Measurements from ENCODE around the gene COPZ2. TPM values are rescaled to one million over a fixed set of nuclear protein-coding genes. Genes with fewer than 3 reads are reported as not detected.

The COPZ2 gene
- total RNA-seq, 4 donors from 2014 or later = 40.5 to 73.9 (median 62.2) TPM

GRCh38 chr17:48030531-48030930 lies 7.1 kb downstream of the COPZ2 start:
- DNase-seq (ENCODE audit: low spot score in 2 of 2) = no peak
- Histone ChIP-seq H3K27ac (peak overlapping the region in 2 of 4 donors; percentile 17 to 26), H3K4me1 (peaks cover 7 to 27% (median 14%) of the 10 kb centered on the region in 4 donors), H3K36me3 (peaks cover 0 to 19% (median 0%) of the 10 kb centered on the region in 3 donors), H3K27me3 (no peaks in the 10 kb centered on the region), H3K4me3 (no peak overlapping the region), H3K9me3 (no peaks in the 10 kb centered on the region)
- 41 to 48% methylated on average over 5 of the region's 5 CpGs for WGBS, 2 donors
- TF ChIP-seq, protein P1, sequence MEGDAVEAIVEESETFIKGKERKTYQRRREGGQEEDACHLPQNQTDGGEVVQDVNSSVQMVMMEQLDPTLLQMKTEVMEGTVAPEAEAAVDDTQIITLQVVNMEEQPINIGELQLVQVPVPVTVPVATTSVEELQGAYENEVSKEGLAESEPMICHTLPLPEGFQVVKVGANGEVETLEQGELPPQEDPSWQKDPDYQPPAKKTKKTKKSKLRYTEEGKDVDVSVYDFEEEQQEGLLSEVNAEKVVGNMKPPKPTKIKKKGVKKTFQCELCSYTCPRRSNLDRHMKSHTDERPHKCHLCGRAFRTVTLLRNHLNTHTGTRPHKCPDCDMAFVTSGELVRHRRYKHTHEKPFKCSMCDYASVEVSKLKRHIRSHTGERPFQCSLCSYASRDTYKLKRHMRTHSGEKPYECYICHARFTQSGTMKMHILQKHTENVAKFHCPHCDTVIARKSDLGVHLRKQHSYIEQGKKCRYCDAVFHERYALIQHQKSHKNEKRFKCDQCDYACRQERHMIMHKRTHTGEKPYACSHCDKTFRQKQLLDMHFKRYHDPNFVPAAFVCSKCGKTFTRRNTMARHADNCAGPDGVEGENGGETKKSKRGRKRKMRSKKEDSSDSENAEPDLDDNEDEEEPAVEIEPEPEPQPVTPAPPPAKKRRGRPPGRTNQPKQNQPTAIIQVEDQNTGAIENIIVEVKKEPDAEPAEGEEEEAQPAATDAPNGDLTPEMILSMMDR (IDR thresholded peaks at IDR 0.05) = no peak
- TF ChIP-seq POLR2A (IDR thresholded peaks at IDR 0.05) (no peak), EP300 (IDR thresholded peaks at IDR 0.05) (no peak)

- Histone ChIP-seq H3K27me3 (no peaks in the 10 kb centered on the region), H3K4me1 (peaks cover 7 to 42% (median 27%) of the 10 kb centered on the region in 4 donors), H3K27ac (no peak overlapping the region), H3K36me3 (peaks cover 0 to 17% (median 0%) of the 10 kb centered on the region in 3 donors), H3K9me3 (no peaks in the 10 kb centered on the region), H3K4me3 (no peak overlapping the region)
- WGBS, 2 donors = 87 to 100% methylated on average over 1 of the region's 1 CpG
- TF ChIP-seq, protein P1 (IDR thresholded peaks at IDR 0.05) = no peak
- TF ChIP-seq EP300 (IDR thresholded peaks at IDR 0.05) = no peak
- no peak for TF ChIP-seq POLR2A (IDR thresholded peaks at IDR 0.05)
- DNase-seq (ENCODE audit: low spot score in 2 of 2) = no peak
These were observed 8.9 kb downstream of the COPZ2 start for GRCh38 chr17:48028736-48029135.

GRCh38 chr17:48027322-48027981 lies 10.1 kb downstream of the COPZ2 start:
- Histone ChIP-seq H3K27me3 (no peaks in the 10 kb centered on the region), H3K36me3 (peaks cover 0 to 6% (median 0%) of the 10 kb centered on the region in 3 donors), H3K4me3 (no peak overlapping the region), H3K4me1 (peaks cover 7 to 54% (median 34%) of the 10 kb centered on the region in 4 donors), H3K9me3 (no peaks in the 10 kb centered on the region), H3K27ac (peak overlapping the region in 3 of 4 donors; percentile 66 to 93 (median 81))
- 72 to 77% methylated on average over 12 of the region's 12 CpGs for WGBS, 2 donors
- TF ChIP-seq EP300 (IDR thresholded peaks at IDR 0.05) (no peak), POLR2A (IDR thresholded peaks at IDR 0.05) (no peak)
- TF ChIP-seq, protein P1 (IDR thresholded peaks at IDR 0.05) = no peak
- no peak for DNase-seq (ENCODE audit: low spot score in 2 of 2)

- Histone ChIP-seq H3K4me3 (no peak overlapping the region), H3K27me3 (no peaks in the 10 kb centered on the region), H3K4me1 (peaks cover 7 to 54% (median 34%) of the 10 kb centered on the region in 4 donors), H3K9me3 (no peaks in the 10 kb centered on the region), H3K27ac (peak overlapping the region; percentile 52 to 93 (median 74)), H3K36me3 (peaks cover 0 to 3% (median 0%) of the 10 kb centered on the region in 3 donors)
- peak; percentile 78 to 83 for DNase-seq (ENCODE audit: low spot score in 2 of 2)
- 12 to 14% methylated on average over 10 to 17 of the region's 18 CpGs for WGBS, 2 donors
- TF ChIP-seq EP300 (IDR thresholded peaks at IDR 0.05) (peak in 1 of 2 donors; percentile 69), POLR2A (IDR thresholded peaks at IDR 0.05) (peak in 1 of 2 donors; percentile 21)
- TF ChIP-seq, protein P1 (IDR thresholded peaks at IDR 0.05) = peak; percentile 86 to 96 (median 94)
These were observed 10.9 kb downstream of the COPZ2 start for GRCh38 chr17:48026502-48027321.
